Sigmoid colon (tissue), 4 donors: Measurements from ENCODE around the gene ERP44.

Source experiments
- EP300 ChIP-seq, 4 donors: sonication (generic); formaldehyde crosslinking; IDR thresholded peaks; one replicate each; pipeline ENCODE4 v1.6.1; 2017; ENCODE audit warnings: antibody characterized with exemption in 4 of 4
- POLR2A ChIP-seq, 2 donors: fragments of 450-650 bp; IDR thresholded peaks; one replicate each; pipeline ENCODE4 v1.6.1; 2016; ENCODE audit warnings: antibody characterized with exemption in 2 of 2, mild to moderate bottlenecking in 2 of 2, moderate library complexity in 2 of 2
- POLR2AphosphoS5 ChIP-seq, 4 donors: sonication (generic); formaldehyde crosslinking; IDR thresholded peaks; one replicate each; pipeline ENCODE4 v1.6.1; 2017; ENCODE audit warnings: antibody characterized with exemption in 4 of 4
- TF ChIP-seq, protein P1 (sequence below), 4 experiments: fragments of 450-650 bp in 3 of 4; fragments of 200-600 bp in 1 of 4; IDR thresholded peaks; one replicate each; pipeline ENCODE4 v1.5.1; 2016 to 2019; ENCODE audit warnings: antibody characterized with exemption in 4 of 4, mild to moderate bottlenecking in 3 of 4, moderate library complexity in 2 of 4

DNA sequence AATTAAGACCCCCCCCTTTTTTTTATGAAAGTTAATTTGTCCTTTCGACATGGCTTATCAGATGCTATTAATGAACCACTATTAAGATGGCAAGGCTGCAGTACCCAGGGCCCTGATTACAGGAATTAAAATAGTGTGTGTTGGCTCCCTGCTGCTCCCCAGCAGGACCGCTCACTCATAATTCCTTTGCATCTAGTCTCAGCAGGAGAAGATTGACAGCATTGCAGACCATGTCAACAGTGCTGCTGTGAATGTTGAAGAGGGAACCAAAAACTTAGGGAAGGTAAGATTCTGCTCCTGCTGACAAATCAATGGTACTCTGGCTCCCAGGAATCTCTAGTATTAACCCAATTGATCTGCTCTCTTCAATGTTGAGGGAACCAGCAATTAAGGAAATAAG is 131.3 kb downstream of the ERP44 start:
- TF ChIP-seq, protein P1, sequence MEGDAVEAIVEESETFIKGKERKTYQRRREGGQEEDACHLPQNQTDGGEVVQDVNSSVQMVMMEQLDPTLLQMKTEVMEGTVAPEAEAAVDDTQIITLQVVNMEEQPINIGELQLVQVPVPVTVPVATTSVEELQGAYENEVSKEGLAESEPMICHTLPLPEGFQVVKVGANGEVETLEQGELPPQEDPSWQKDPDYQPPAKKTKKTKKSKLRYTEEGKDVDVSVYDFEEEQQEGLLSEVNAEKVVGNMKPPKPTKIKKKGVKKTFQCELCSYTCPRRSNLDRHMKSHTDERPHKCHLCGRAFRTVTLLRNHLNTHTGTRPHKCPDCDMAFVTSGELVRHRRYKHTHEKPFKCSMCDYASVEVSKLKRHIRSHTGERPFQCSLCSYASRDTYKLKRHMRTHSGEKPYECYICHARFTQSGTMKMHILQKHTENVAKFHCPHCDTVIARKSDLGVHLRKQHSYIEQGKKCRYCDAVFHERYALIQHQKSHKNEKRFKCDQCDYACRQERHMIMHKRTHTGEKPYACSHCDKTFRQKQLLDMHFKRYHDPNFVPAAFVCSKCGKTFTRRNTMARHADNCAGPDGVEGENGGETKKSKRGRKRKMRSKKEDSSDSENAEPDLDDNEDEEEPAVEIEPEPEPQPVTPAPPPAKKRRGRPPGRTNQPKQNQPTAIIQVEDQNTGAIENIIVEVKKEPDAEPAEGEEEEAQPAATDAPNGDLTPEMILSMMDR (IDR thresholded peaks at IDR 0.05): no peak
- TF ChIP-seq POLR2A (IDR thresholded peaks at IDR 0.05) (no peak), POLR2AphosphoS5 (IDR thresholded peaks at IDR 0.05) (no peak), EP300 (IDR thresholded peaks at IDR 0.05) (no peak)
